ENCODE measurements around the gene GPBAR1.

DNA sequence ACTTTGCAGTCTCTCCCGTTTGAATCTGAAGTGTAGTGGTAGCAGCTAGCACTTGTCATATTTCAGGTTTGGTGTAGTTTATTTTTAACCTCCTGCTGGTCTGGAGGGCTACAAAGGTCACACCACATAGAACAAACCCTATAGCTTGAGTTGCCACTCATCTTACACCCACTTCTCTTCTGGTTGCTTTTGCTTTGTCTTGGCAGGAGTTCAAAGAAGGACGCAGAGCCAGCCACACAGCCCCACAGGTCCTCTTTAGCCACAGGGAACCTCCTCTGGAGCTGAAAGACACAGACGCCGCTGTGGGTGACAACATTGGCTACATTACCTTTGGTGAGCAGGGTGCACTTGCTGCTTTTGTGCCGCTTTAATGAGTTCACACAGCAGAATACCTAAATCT is 15.6 kb upstream of the GPBAR1 start:
- no peak for TF ChIP-seq POLR2A (IDR thresholded peaks at IDR 0.05)
- TF ChIP-seq, protein P1, sequence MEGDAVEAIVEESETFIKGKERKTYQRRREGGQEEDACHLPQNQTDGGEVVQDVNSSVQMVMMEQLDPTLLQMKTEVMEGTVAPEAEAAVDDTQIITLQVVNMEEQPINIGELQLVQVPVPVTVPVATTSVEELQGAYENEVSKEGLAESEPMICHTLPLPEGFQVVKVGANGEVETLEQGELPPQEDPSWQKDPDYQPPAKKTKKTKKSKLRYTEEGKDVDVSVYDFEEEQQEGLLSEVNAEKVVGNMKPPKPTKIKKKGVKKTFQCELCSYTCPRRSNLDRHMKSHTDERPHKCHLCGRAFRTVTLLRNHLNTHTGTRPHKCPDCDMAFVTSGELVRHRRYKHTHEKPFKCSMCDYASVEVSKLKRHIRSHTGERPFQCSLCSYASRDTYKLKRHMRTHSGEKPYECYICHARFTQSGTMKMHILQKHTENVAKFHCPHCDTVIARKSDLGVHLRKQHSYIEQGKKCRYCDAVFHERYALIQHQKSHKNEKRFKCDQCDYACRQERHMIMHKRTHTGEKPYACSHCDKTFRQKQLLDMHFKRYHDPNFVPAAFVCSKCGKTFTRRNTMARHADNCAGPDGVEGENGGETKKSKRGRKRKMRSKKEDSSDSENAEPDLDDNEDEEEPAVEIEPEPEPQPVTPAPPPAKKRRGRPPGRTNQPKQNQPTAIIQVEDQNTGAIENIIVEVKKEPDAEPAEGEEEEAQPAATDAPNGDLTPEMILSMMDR (IDR thresholded peaks at IDR 0.05) = no peak

All from prostate gland (tissue), 2 donors.